ENCODE measurements around the gene CSF3R.
"Not testable (repeated sequence)": the region's sequence is repeated elsewhere in the genome, so short reads cannot be mapped to it uniquely, and the experiment has no call there.

The CSF3R gene

GRCh38 chr1:36513676-36514473, 31.2 kb upstream of the CSF3R start:
- no peak for DNase-seq (ENCODE audit: low read depth)

- DNase-seq (ENCODE audit: low read depth): no peak
These were observed 30.1 kb upstream of the CSF3R start for GRCh38 chr1:36512842-36513241.

- no peak for DNase-seq (ENCODE audit: low read depth)
These were observed 29.4 kb upstream of the CSF3R start for GRCh38 chr1:36511804-36512798.

GRCh38 chr1:36511220-36511619, 28.5 kb upstream of the CSF3R start:
- DNase-seq (ENCODE audit: low read depth): not testable (repeated sequence)

GRCh38 chr1:36510418-36510817, 27.7 kb upstream of the CSF3R start:
- no peak for DNase-seq (ENCODE audit: low read depth)

GRCh38 chr1:36508257-36508656, 25.5 kb upstream of the CSF3R start:
- DNase-seq (ENCODE audit: low read depth): no peak

- no peak for DNase-seq (ENCODE audit: low read depth)
These were observed 23.7 kb upstream of the CSF3R start for GRCh38 chr1:36506276-36506920.

GRCh38 chr1:36503733-36504132, 21.0 kb upstream of the CSF3R start:
- DNase-seq (ENCODE audit: low read depth): no peak

- no peak for DNase-seq (ENCODE audit: low read depth)
These were observed 20.4 kb upstream of the CSF3R start for GRCh38 chr1:36503159-36503558.

- DNase-seq (ENCODE audit: low read depth): no peak
These were observed 19.9 kb upstream of the CSF3R start for GRCh38 chr1:36502616-36503015.

GRCh38 chr1:36501911-36502310, 19.2 kb upstream of the CSF3R start:
- DNase-seq (ENCODE audit: low read depth): not testable (repeated sequence)

GRCh38 chr1:36497207-36497606, 14.5 kb upstream of the CSF3R start:
- no peak for DNase-seq (ENCODE audit: low read depth)

GRCh38 chr1:36494971-36495370, 12.3 kb upstream of the CSF3R start:
- no peak for DNase-seq (ENCODE audit: low read depth)

- no peak for DNase-seq (ENCODE audit: low read depth)
These were observed 10.8 kb upstream of the CSF3R start for GRCh38 chr1:36493524-36493923.

- DNase-seq (ENCODE audit: low read depth): no peak
These were observed 9.8 kb upstream of the CSF3R start for GRCh38 chr1:36492491-36492890.

GRCh38 chr1:36489258-36490051, 6.7 kb upstream of the CSF3R start:
- DNase-seq (ENCODE audit: low read depth): not testable (repeated sequence)

GRCh38 chr1:36487906-36488305, 5.2 kb upstream of the CSF3R start:
- no peak for DNase-seq (ENCODE audit: low read depth)

GRCh38 chr1:36487336-36487725, 4.6 kb upstream of the CSF3R start:
- DNase-seq (ENCODE audit: low read depth): not testable (repeated sequence)

- no peak for DNase-seq (ENCODE audit: low read depth)
These were observed 4.0 kb upstream of the CSF3R start for GRCh38 chr1:36486439-36487335.

- DNase-seq (ENCODE audit: low read depth): no peak
These were observed 3.4 kb upstream of the CSF3R start for GRCh38 chr1:36486093-36486438.

- no peak for DNase-seq (ENCODE audit: low read depth)
These were observed 1.4 kb upstream of the CSF3R start for GRCh38 chr1:36484099-36484498.

Measured in activated T-helper 9 cell treated with anti-CD3 and anti-CD28 coated beads, Interleukin-2, amount 50 U/mL, for 16 hours (primary cell).